A549 treated with Hydrocortisone at 1 μM for 4 hours (cell line): ENCODE data around the gene PRAMEF20. TPM values are rescaled to one million over a fixed set of nuclear protein-coding genes. Genes with fewer than 3 reads are reported as not detected.

ENCODE experiments used
- total RNA-seq: library from RNA; stranded (reverse); fragments of 200-300 nt; extraction: Qiagen RNA extraction; gene quantifications from 5 replicates; pipeline ENCODE4 v1.2.3, GENCODE V29; 2022

Gene PRAMEF20
- not detected in 5 replicates for total RNA-seq

GRCh38 chr1:13410150-13410549, at the start of gene PRAMEF20:
TSS of gene PRAMEF20 (plus strand) at chr1:13410450. CDS start at chr1:13416355, 5,905 bp downstream.

GRCh38 chr1:13389332-13389731, 20.9 kb upstream of the PRAMEF20 start, which contains the start of gene PRAMEF17:
TSS of gene PRAMEF17 (plus strand) at chr1:13389632. CDS start at chr1:13389658, 26 bp downstream.

Other genes starting within 250 kb of the PRAMEF20 start
- not detected in 5 replicates for gene HNRNPCL4, start 244.8 kb upstream of the PRAMEF20 start, total RNA-seq
- not detected in 5 replicates for gene PRAMEF9, start 238.6 kb upstream of the PRAMEF20 start, total RNA-seq
- 0.06 TPM in 1 of 5 replicates, not detected in the others for gene PRAMEF13, start 209.0 kb upstream of the PRAMEF20 start, total RNA-seq
- not detected in 5 replicates for gene PRAMEF18, start 184.3 kb upstream of the PRAMEF20 start, total RNA-seq
- gene PRAMEF5, start 156.3 kb upstream of the PRAMEF20 start, total RNA-seq: not detected in 5 replicates
- gene PRAMEF8, start 125.3 kb upstream of the PRAMEF20 start, total RNA-seq: not detected in 5 replicates
- gene PRAMEF33, start 106.9 kb upstream of the PRAMEF20 start, total RNA-seq: not detected in 5 replicates
- not detected in 5 replicates for gene PRAMEF15, start 94.9 kb upstream of the PRAMEF20 start, total RNA-seq
- not detected in 5 replicates for gene PRAMEF14, start 63.3 kb upstream of the PRAMEF20 start, total RNA-seq
- not detected in 5 replicates for gene PRAMEF19, start 38.5 kb upstream of the PRAMEF20 start, total RNA-seq
- not detected in 5 replicates for gene PRAMEF17, start 20.8 kb upstream of the PRAMEF20 start, total RNA-seq
- gene LRRC38, start 103.6 kb downstream of the PRAMEF20 start, total RNA-seq: 0.05 to 0.08 TPM in 2 of 5 replicates, not detected in the others
- not detected in 5 replicates for gene PDPN, start 173.4 kb downstream of the PRAMEF20 start, total RNA-seq